ENCODE data around the gene KCTD11.
A peak's percentile ranks its signal among the peaks of the same experiment; 100 is the strongest.
"Not testable (repeated sequence)": the region's sequence is repeated elsewhere in the genome, so short reads cannot be mapped to it uniquely, and the experiment has no call there.

Gene KCTD11

GRCh38 chr17:7347630-7348477, 4.1 kb upstream of the KCTD11 start:
- DNase-seq, result no peak

- DNase-seq, result no peak
Measured at GRCh38 chr17:7348478-7349242, 3.3 kb upstream of the KCTD11 start.

GRCh38 chr17:7352503-7352889, 534 bp downstream of the KCTD11 start:
- DNase-seq, result no peak

GRCh38 chr17:7352910-7353635, 1.1 kb downstream of the KCTD11 start:
- DNase-seq, result no peak

- DNase-seq, result no peak
Measured at GRCh38 chr17:7354262-7354843, 2.4 kb downstream of the KCTD11 start.

GRCh38 chr17:7355053-7355452, 3.1 kb downstream of the KCTD11 start, which contains the start of gene TMEM95:
Gene TMEM95 (plus strand): TSS chr17:7355156. CDS start chr17:7355205, 49 bp downstream.
- no peak for DNase-seq

GRCh38 chr17:7355573-7355972, 3.6 kb downstream of the KCTD11 start:
- DNase-seq, result no peak

- DNase-seq, result peak; percentile 77
Measured at GRCh38 chr17:7356072-7356549, 4.1 kb downstream of the KCTD11 start.

GRCh38 chr17:7356756-7357155, 4.8 kb downstream of the KCTD11 start:
- no peak for DNase-seq

GRCh38 chr17:7357381-7357780, 5.4 kb downstream of the KCTD11 start:
- no peak for DNase-seq

GRCh38 chr17:7361906-7362305, 9.9 kb downstream of the KCTD11 start:
- no peak for DNase-seq

GRCh38 chr17:7363311-7363710, 11.3 kb downstream of the KCTD11 start:
- peak; percentile 15 for DNase-seq

GRCh38 chr17:7365963-7366362, 14.0 kb downstream of the KCTD11 start:
- not testable (repeated sequence) for DNase-seq

- DNase-seq, result no peak
Measured at GRCh38 chr17:7367083-7367482, 15.1 kb downstream of the KCTD11 start.

- DNase-seq, result no peak
Measured at GRCh38 chr17:7367918-7368598, 16.1 kb downstream of the KCTD11 start.

GRCh38 chr17:7368599-7368994, 16.6 kb downstream of the KCTD11 start:
- not testable (repeated sequence) for DNase-seq

GRCh38 chr17:7369825-7370224, 17.9 kb downstream of the KCTD11 start:
- no peak for DNase-seq

GRCh38 chr17:7370853-7371252, 18.9 kb downstream of the KCTD11 start:
- no peak for DNase-seq

- DNase-seq, result no peak
Measured at GRCh38 chr17:7374353-7374752, 22.4 kb downstream of the KCTD11 start.

GRCh38 chr17:7379134-7379533, 27.2 kb downstream of the KCTD11 start:
- DNase-seq, result no peak

- DNase-seq, result peak; percentile 10
Measured at GRCh38 chr17:7380321-7380720, 28.4 kb downstream of the KCTD11 start.
